Vagina (tissue), 2 donors: Measurements from ENCODE around the gene REXO2. TPM values are rescaled to one million over a fixed set of nuclear protein-coding genes. Genes with fewer than 3 reads are reported as not detected.

ENCODE experiments used
- DNase-seq, 2 donors: peaks; one replicate each; pipeline ENCODE4 v3.0.0-alpha.2; 2017; ENCODE audit errors: extremely low spot score in 2 of 2
- H3K27ac ChIP-seq: fragments of 200-600 bp; sonication (generic); one replicate; pipeline ENCODE4 v1.5.1; 2019
- H3K27me3 ChIP-seq: fragments of 200-600 bp; sonication (generic); one replicate; pipeline ENCODE4 v1.5.1; 2019
- H3K36me3 ChIP-seq, 2 donors: fragments of 200-600 bp; sonication (generic); one replicate each; pipeline ENCODE4 v1.5.1; 2017 to 2019
- H3K4me1 ChIP-seq: fragments of 200-600 bp; sonication (generic); one replicate; pipeline ENCODE4 v1.5.1; 2019
- H3K4me3 ChIP-seq, 2 donors: fragments of 200-600 bp; sonication (generic); 1 replicate in 1 of 2; 2 replicates in 1 of 2; pipeline ENCODE4 v1.5.1; 2016 to 2019
- H3K9me3 ChIP-seq: fragments of 200-600 bp; sonication (generic); one replicate; pipeline ENCODE4 v1.5.1; 2019
- POLR2A ChIP-seq, 2 donors: fragments of 450-650 bp; IDR thresholded peaks; one replicate each; pipeline ENCODE4 v1.6.1; 2017; ENCODE audit warnings: antibody characterized with exemption in 2 of 2, mild to moderate bottlenecking in 2 of 2, moderate library complexity in 2 of 2
- POLR2AphosphoS5 ChIP-seq, 2 donors: sonication (generic); formaldehyde crosslinking; IDR thresholded peaks; one replicate each; pipeline ENCODE4 v1.9.0; 2017; ENCODE audit warnings: antibody characterized with exemption in 2 of 2, mild to moderate bottlenecking in 2 of 2, low read depth in 1 of 2; ENCODE audit not compliant: insufficient read depth in 1 of 2
- intact Hi-C: fragments of 100-400 bp; cut with DNase I; formaldehyde crosslinking; loops from one replicate; pipeline ENCODE4 v1.15.1; 2023
- total RNA-seq: library from RNA; depleted of rRNA; stranded (reverse); fragments of >200 nt; gene quantifications from one replicate; pipeline ENCODE4 v1.2.3, GENCODE V29; 2016
- TF ChIP-seq, protein P1 (sequence below), 3 experiments: fragments of 450-650 bp in 2 of 3; fragments of 200-600 bp in 1 of 3; sonication (generic) in 1 of 3; IDR thresholded peaks; one replicate each; pipeline ENCODE4 v1.5.1; 2017 to 2019; ENCODE audit warnings: antibody characterized with exemption in 3 of 3, mild to moderate bottlenecking in 2 of 3, moderate library complexity in 2 of 3

REXO2 gene
- total RNA-seq, 1 donor from 2014 or later: 146 TPM

DNA sequence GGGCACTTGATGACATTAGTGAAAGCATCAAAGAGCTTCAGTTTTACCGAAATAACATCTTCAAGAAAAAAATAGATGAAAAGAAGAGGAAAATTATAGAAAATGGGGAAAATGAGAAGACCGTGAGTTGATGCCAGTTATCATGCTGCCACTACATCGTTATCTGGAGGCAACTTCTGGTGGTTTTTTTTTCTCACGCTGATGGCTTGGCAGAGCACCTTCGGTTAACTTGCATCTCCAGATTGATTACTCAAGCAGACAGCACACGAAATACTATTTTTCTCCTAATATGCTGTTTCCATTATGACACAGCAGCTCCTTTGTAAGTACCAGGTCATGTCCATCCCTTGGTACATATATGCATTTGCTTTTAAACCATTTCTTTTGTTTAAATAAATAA is 10.6 kb downstream of the REXO2 start:
- Histone ChIP-seq H3K9me3 (no peaks in the 10 kb centered on the region), H3K4me1 (peaks cover 13% of the 10 kb centered on the region), H3K36me3 (peaks cover 0 to 33% of the 10 kb centered on the region in 2 donors), H3K27me3 (no peaks in the 10 kb centered on the region), H3K27ac (no peak overlapping the region), H3K4me3 (no peak overlapping the region)
- no peak for DNase-seq
- TF ChIP-seq POLR2A (IDR thresholded peaks at IDR 0.05) (no peak), POLR2AphosphoS5 (IDR thresholded peaks at IDR 0.05; ENCODE audit: insufficient read depth in 1 of 2, low read depth in 1 of 2) (no peak)
- TF ChIP-seq, protein P1, sequence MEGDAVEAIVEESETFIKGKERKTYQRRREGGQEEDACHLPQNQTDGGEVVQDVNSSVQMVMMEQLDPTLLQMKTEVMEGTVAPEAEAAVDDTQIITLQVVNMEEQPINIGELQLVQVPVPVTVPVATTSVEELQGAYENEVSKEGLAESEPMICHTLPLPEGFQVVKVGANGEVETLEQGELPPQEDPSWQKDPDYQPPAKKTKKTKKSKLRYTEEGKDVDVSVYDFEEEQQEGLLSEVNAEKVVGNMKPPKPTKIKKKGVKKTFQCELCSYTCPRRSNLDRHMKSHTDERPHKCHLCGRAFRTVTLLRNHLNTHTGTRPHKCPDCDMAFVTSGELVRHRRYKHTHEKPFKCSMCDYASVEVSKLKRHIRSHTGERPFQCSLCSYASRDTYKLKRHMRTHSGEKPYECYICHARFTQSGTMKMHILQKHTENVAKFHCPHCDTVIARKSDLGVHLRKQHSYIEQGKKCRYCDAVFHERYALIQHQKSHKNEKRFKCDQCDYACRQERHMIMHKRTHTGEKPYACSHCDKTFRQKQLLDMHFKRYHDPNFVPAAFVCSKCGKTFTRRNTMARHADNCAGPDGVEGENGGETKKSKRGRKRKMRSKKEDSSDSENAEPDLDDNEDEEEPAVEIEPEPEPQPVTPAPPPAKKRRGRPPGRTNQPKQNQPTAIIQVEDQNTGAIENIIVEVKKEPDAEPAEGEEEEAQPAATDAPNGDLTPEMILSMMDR (IDR thresholded peaks at IDR 0.05): no peak
- intact Hi-C loops: no loop called here

DNA sequence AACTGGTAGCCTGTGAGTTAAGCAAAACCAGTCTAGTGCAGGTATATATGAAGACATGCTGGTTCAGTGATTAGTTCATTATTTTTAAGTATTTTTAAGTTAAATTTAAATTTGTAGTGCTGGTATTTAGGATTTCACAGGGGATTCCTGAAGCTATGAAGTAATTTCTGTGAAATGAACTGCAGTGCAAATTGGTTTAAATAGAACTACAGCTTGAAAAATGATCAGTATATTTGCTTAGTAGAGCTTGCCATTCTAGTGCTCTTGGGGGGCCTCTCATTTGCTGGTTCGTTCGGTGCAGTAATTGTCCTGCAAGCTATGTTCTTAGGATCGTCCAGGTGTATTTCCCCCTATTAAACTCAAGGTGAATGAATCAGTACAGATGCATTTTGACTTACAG is 13.1 kb downstream of the REXO2 start:
- Histone ChIP-seq H3K4me3 (no peak overlapping the region), H3K4me1 (peaks cover 13% of the 10 kb centered on the region), H3K9me3 (no peaks in the 10 kb centered on the region), H3K36me3 (peaks cover 0 to 33% of the 10 kb centered on the region in 2 donors), H3K27ac (no peak overlapping the region), H3K27me3 (no peaks in the 10 kb centered on the region)
- intact Hi-C loops: no loop called here
- DNase-seq: no peak
- no peak for TF ChIP-seq POLR2A (IDR thresholded peaks at IDR 0.05)
- TF ChIP-seq, protein P1 (IDR thresholded peaks at IDR 0.05): no peak
- TF ChIP-seq POLR2AphosphoS5 (IDR thresholded peaks at IDR 0.05; ENCODE audit: insufficient read depth in 1 of 2, low read depth in 1 of 2): no peak

DNA sequence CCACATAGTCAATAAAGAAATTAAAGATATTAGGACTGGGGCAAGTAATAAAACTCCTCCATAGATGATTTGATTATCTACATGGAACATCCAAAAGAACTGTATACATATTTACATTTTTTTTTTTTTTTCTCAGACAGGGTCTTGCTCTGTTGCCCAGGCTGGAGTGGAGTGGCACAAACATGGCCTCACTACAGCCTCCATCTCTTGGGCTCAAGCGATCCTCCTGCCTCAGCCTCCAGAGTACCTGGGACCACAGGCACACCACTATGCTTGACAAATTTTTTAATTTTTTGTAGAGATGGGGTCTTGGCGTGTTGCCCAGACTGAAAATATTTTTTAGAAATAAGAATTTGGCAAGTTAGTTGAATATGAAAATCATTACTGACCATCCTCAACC is 24.7 kb downstream of the REXO2 start:
- no peak for DNase-seq
- Histone ChIP-seq H3K9me3 (no peaks in the 10 kb centered on the region), H3K36me3 (no peaks in the 10 kb centered on the region), H3K4me3 (no peak overlapping the region), H3K27ac (no peak overlapping the region), H3K4me1 (no peaks in the 10 kb centered on the region), H3K27me3 (no peaks in the 10 kb centered on the region)
- TF ChIP-seq, protein P1 (IDR thresholded peaks at IDR 0.05): no peak
- TF ChIP-seq POLR2A (IDR thresholded peaks at IDR 0.05) (no peak), POLR2AphosphoS5 (IDR thresholded peaks at IDR 0.05; ENCODE audit: insufficient read depth in 1 of 2, low read depth in 1 of 2) (no peak)
- intact Hi-C loops: no loop called here

- intact Hi-C loops: no loop called here
- TF ChIP-seq, protein P1 (IDR thresholded peaks at IDR 0.05): no peak
- TF ChIP-seq POLR2AphosphoS5 (IDR thresholded peaks at IDR 0.05; ENCODE audit: insufficient read depth in 1 of 2, low read depth in 1 of 2): no peak
- TF ChIP-seq POLR2A (IDR thresholded peaks at IDR 0.05): no peak
- Histone ChIP-seq H3K4me1 (no peaks in the 10 kb centered on the region), H3K36me3 (no peaks in the 10 kb centered on the region), H3K27ac (no peak overlapping the region), H3K4me3 (no peak overlapping the region), H3K27me3 (no peaks in the 10 kb centered on the region), H3K9me3 (no peaks in the 10 kb centered on the region)
- DNase-seq: no peak
Observed at GRCh38 chr11:114466742-114467141, 27.5 kb downstream of the REXO2 start.

DNA sequence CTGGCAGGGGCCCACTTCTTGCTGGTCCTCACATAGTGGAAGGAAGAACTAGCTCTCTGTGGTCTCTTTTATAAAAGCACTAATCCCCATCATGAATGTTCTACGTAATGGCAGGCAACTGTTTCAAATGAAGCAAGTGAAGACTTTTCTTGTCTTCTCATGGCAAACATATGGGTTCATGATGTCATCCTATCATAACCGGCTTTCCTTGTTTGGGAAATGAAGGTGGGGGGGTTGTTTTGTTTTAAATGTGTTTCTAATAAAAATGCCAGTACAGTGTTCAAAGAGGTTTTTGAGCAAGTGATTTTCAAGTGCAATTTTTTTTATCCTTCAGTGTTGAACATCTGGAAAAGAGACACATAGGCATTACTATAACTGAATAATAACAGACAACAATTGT is 33.4 kb downstream of the REXO2 start:
- no peaks in the 10 kb centered on the region for H3K4me1 ChIP-seq
- no peak for DNase-seq
- no peaks in the 10 kb centered on the region for H3K9me3 ChIP-seq
- no peak overlapping the region for H3K27ac ChIP-seq
- H3K27me3 ChIP-seq: no peaks in the 10 kb centered on the region
- intact Hi-C loops: no loop called here
- no peaks in the 10 kb centered on the region for H3K36me3 ChIP-seq
- TF ChIP-seq, protein P1 (IDR thresholded peaks at IDR 0.05): no peak
- H3K4me3 ChIP-seq: no peak overlapping the region
